ENCODE data around the gene OSBPL2. TPM values are rescaled to one million over a fixed set of nuclear protein-coding genes. Genes with fewer than 3 reads are reported as not detected.

OSBPL2 gene
- total and polyA plus RNA-seq, 2 donors (not counting 1 experiment from before 2014, with no cell fraction given): 28.1 to 74.3 TPM

DNA sequence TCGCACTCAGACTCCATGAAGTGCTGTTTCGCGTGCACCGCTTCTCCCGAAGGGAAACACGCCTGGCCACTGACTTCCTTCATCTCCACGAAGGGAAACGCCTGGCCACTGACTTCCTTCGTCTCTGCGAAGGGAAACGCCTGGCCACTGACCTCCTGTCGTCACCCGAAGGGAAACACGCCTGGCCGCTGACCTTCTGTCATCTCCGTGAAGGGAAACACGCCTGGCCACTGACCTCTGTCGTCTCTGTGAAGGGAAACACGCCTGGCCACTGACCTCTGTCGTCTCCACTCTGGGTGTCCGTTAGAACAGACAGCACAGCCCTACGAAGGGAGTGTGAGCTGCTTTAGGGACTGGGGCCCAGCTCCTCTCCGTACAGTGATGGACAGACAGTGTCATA lies 47.4 kb downstream of the OSBPL2 start:
- no peak overlapping the region for H3K4me3 Mint-ChIP-seq
- H3K27ac Mint-ChIP-seq: no peak overlapping the region
- H3K9me3 Mint-ChIP-seq (ENCODE audit: insufficient read depth): no peaks in the 10 kb centered on the region
- intact Hi-C loops (cut with micrococcal nuclease): no loop called here
- ChIA-PET POLR2A (no interaction called here), CTCF (no interaction called here)
- H3K4me3 ChIP-seq (ENCODE audit: control extremely low read depth in 1 of 5, extremely low read depth in 1 of 5, insufficient read depth in 1 of 5, low read depth in 2 of 5, low read length in 4 of 5): no peak overlapping the region
- no peak overlapping the region for H3K27ac ChIP-seq (ENCODE audit: low read length in 2 of 2)
- no peak for ATAC-seq (ENCODE audit: low read depth)
- no peak for DNase-seq
- H3K36me3 ChIP-seq (replicated peaks in 1 of 2; ENCODE audit: control extremely low read depth in 1 of 2, control insufficient read depth in 1 of 2, extremely low read depth in 1 of 2, insufficient read depth in 2 of 2, low read length in 1 of 2): peaks cover 0 to 60% of the 10 kb centered on the region in 2 experiments
- H3K27me3 Mint-ChIP-seq: no peaks in the 10 kb centered on the region
- no peak overlapping the region for H3K9ac ChIP-seq (ENCODE audit: low read length)
- no peaks in the 10 kb centered on the region for H3K4me1 Mint-ChIP-seq
- TF ChIP-seq, protein P1, sequence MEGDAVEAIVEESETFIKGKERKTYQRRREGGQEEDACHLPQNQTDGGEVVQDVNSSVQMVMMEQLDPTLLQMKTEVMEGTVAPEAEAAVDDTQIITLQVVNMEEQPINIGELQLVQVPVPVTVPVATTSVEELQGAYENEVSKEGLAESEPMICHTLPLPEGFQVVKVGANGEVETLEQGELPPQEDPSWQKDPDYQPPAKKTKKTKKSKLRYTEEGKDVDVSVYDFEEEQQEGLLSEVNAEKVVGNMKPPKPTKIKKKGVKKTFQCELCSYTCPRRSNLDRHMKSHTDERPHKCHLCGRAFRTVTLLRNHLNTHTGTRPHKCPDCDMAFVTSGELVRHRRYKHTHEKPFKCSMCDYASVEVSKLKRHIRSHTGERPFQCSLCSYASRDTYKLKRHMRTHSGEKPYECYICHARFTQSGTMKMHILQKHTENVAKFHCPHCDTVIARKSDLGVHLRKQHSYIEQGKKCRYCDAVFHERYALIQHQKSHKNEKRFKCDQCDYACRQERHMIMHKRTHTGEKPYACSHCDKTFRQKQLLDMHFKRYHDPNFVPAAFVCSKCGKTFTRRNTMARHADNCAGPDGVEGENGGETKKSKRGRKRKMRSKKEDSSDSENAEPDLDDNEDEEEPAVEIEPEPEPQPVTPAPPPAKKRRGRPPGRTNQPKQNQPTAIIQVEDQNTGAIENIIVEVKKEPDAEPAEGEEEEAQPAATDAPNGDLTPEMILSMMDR (IDR thresholded peaks at IDR 0.05): no peak
- no peak for TF ChIP-seq EZH2 (IDR thresholded peaks at IDR 0.05; ENCODE audit: borderline replicate concordance, insufficient read depth, low read depth, low read length, poor library complexity, severe bottlenecking)
- H4K20me1 ChIP-seq (ENCODE audit: control insufficient read depth, insufficient read depth, low read length, poor library complexity, severe bottlenecking): no peaks in the 10 kb centered on the region
- H3K9me3 ChIP-seq (ENCODE audit: control extremely low read depth in 1 of 3, control insufficient read depth in 2 of 3, insufficient read depth in 1 of 3, low read length in 2 of 3): no peaks in the 10 kb centered on the region
- H3K4me2 ChIP-seq (replicated peaks; ENCODE audit: low read depth, low read length, poor library complexity, severe bottlenecking): no peak overlapping the region
- no peaks in the 10 kb centered on the region for H3K4me1 ChIP-seq (ENCODE audit: control insufficient read depth in 2 of 2, insufficient read depth in 2 of 2, low read length in 2 of 2)
- no peaks in the 10 kb centered on the region for H3K79me2 ChIP-seq (ENCODE audit: control insufficient read depth, insufficient read depth, low read length)
- H2AFZ ChIP-seq (ENCODE audit: insufficient read depth, low read depth, low read length, poor library complexity, severe bottlenecking): no peak overlapping the region
- no peaks in the 10 kb centered on the region for H3K27me3 ChIP-seq (replicated peaks in 1 of 4; ENCODE audit: control extremely low read depth in 1 of 4, control insufficient read depth in 3 of 4, insufficient read depth in 4 of 4, low read length in 3 of 4)
- 79% methylated on average over 23 of the region's 23 CpGs for WGBS (ENCODE audit: insufficient coverage)

DNA sequence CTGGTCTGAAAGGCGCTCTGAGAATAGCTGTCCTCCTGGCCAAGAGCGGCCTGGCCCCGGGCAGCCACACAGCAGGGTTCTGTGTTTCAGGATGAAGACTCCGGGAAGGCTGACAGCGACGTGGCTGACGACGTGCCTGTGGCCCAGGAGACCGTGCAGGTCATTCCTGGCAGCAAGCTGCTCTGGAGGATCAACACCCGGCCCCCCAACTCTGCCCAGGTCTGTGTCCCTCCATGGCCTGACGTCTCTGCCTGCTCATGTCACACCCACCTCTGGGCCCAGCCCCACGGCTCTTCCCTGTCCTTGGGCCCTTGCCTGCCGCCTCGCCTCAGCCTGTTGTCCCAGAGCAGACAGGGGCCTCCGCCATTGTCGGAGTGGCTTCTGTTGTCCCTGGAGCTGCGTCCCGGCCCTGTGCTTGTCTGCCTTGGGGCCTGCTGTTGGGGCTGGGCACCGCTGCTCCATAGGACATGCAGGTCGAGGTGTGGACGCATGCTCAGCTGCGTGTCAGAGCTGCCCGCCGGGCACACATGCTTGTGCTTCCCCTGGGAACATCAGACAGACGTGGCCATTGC lies 48.3 kb downstream of the OSBPL2 start:
- 98% methylated on average over 25 of the region's 25 CpGs for WGBS (ENCODE audit: insufficient coverage)
- Mint-ChIP-seq H3K27ac (no peak overlapping the region), H3K4me1 (peaks cover 3% of the 10 kb centered on the region), H3K27me3 (no peaks in the 10 kb centered on the region), H3K9me3 (ENCODE audit: insufficient read depth) (no peaks in the 10 kb centered on the region), H3K4me3 (no peak overlapping the region)
- intact Hi-C loops (cut with micrococcal nuclease): no loop called here
- H3K4me1 ChIP-seq (ENCODE audit: control insufficient read depth in 2 of 2, insufficient read depth in 2 of 2, low read length in 2 of 2): peaks cover 0 to 4% of the 10 kb centered on the region in 2 donors
- TF ChIP-seq, protein P1 (IDR thresholded peaks at IDR 0.05): no peak
- TF ChIP-seq EZH2 (IDR thresholded peaks at IDR 0.05; ENCODE audit: borderline replicate concordance, insufficient read depth, low read depth, low read length, poor library complexity, severe bottlenecking): no peak
- H3K9ac ChIP-seq (ENCODE audit: low read length): no peak overlapping the region
- no peak overlapping the region for H3K27ac ChIP-seq (ENCODE audit: low read length in 2 of 2)
- H3K79me2 ChIP-seq (ENCODE audit: control insufficient read depth, insufficient read depth, low read length): no peaks in the 10 kb centered on the region
- peaks cover 0 to 52% of the 10 kb centered on the region in 2 experiments for H3K36me3 ChIP-seq (replicated peaks in 1 of 2; ENCODE audit: control extremely low read depth in 1 of 2, control insufficient read depth in 1 of 2, extremely low read depth in 1 of 2, insufficient read depth in 2 of 2, low read length in 1 of 2)
- ChIA-PET POLR2A (no interaction called here), CTCF (no interaction called here)
- H3K9me3 ChIP-seq (ENCODE audit: control extremely low read depth in 1 of 3, control insufficient read depth in 2 of 3, insufficient read depth in 1 of 3, low read length in 2 of 3): no peaks in the 10 kb centered on the region
- no peaks in the 10 kb centered on the region for H4K20me1 ChIP-seq (ENCODE audit: control insufficient read depth, insufficient read depth, low read length, poor library complexity, severe bottlenecking)
- ATAC-seq (ENCODE audit: low read depth) (no peak), DNase-seq (no peak)
- no peak overlapping the region for H2AFZ ChIP-seq (ENCODE audit: insufficient read depth, low read depth, low read length, poor library complexity, severe bottlenecking)
- no peaks in the 10 kb centered on the region for H3K27me3 ChIP-seq (replicated peaks in 1 of 4; ENCODE audit: control extremely low read depth in 1 of 4, control insufficient read depth in 3 of 4, insufficient read depth in 4 of 4, low read length in 3 of 4)
- H3K4me3 ChIP-seq (ENCODE audit: control extremely low read depth in 1 of 5, extremely low read depth in 1 of 5, insufficient read depth in 1 of 5, low read depth in 2 of 5, low read length in 4 of 5): no peak overlapping the region
- H3K4me2 ChIP-seq (replicated peaks; ENCODE audit: low read depth, low read length, poor library complexity, severe bottlenecking): no peak overlapping the region
